HG03095 (cell line): ENCODE measurements around the gene TBPL2.
A peak's percentile ranks its signal among the peaks of the same experiment; 100 is the strongest.
"Not testable (repeated sequence)": the region's sequence is repeated elsewhere in the genome, so short reads cannot be mapped to it uniquely, and the experiment has no call there.

Experiments
- ATAC-seq: cut with Tn5 transposase; IDR thresholded peaks from one replicate; pipeline ENCODE4 v1.9.1; 2021; ENCODE audit warnings: moderate library complexity; ENCODE audit not compliant: unreplicated experiment

TBPL2 gene

GRCh38 chr14:55440385-55440784 lies at the start of gene TBPL2:
TBPL2 (minus strand) TSS chr14:55440616; CDS start chr14:55440449, 167 bp downstream.
- ATAC-seq = no peak

GRCh38 chr14:55488204-55488603 lies 47.8 kb upstream of the TBPL2 start:
- ATAC-seq = no peak

GRCh38 chr14:55482936-55483605 lies 42.7 kb upstream of the TBPL2 start:
- ATAC-seq = no peak

- no peak for ATAC-seq
Observed at GRCh38 chr14:55481769-55482168, 41.4 kb upstream of the TBPL2 start.

GRCh38 chr14:55477680-55478079 lies 37.3 kb upstream of the TBPL2 start:
- no peak for ATAC-seq

GRCh38 chr14:55476448-55476847 lies 36.0 kb upstream of the TBPL2 start:
- not testable (repeated sequence) for ATAC-seq

- ATAC-seq = no peak
Observed at GRCh38 chr14:55473786-55474185, 33.4 kb upstream of the TBPL2 start.

- no peak for ATAC-seq
Observed at GRCh38 chr14:55470025-55470424, 29.6 kb upstream of the TBPL2 start.

GRCh38 chr14:55467307-55467706 lies 26.9 kb upstream of the TBPL2 start:
- ATAC-seq = no peak

- peak; percentile 65 for ATAC-seq
Observed at GRCh38 chr14:55458800-55459515, 18.5 kb upstream of the TBPL2 start.

- no peak for ATAC-seq
Observed at GRCh38 chr14:55457496-55457895, 17.1 kb upstream of the TBPL2 start.

GRCh38 chr14:55456411-55456810 lies 16.0 kb upstream of the TBPL2 start:
- ATAC-seq = not testable (repeated sequence)

GRCh38 chr14:55454264-55455002 lies 14.0 kb upstream of the TBPL2 start:
- ATAC-seq = no peak

GRCh38 chr14:55451950-55452349 lies 11.5 kb upstream of the TBPL2 start:
- ATAC-seq = no peak

- ATAC-seq = no peak
Observed at GRCh38 chr14:55451398-55451797, 11.0 kb upstream of the TBPL2 start.

- no peak for ATAC-seq
Observed at GRCh38 chr14:55450987-55451386, 10.6 kb upstream of the TBPL2 start.

GRCh38 chr14:55450539-55450938 lies 10.1 kb upstream of the TBPL2 start:
- no peak for ATAC-seq

GRCh38 chr14:55450124-55450523 lies 9.7 kb upstream of the TBPL2 start:
- ATAC-seq = no peak

GRCh38 chr14:55449116-55449515 lies 8.7 kb upstream of the TBPL2 start:
- ATAC-seq = no peak

GRCh38 chr14:55448141-55448614 lies 7.8 kb upstream of the TBPL2 start:
- no peak for ATAC-seq

GRCh38 chr14:55446833-55447232 lies 6.4 kb upstream of the TBPL2 start:
- ATAC-seq = no peak
